Pancreas (tissue), 10 donors: ENCODE measurements around the gene ZNF630. TPM values are rescaled to one million over a fixed set of nuclear protein-coding genes. Genes with fewer than 3 reads are reported as not detected.
A peak's percentile ranks its signal among the peaks of the same experiment; 100 is the strongest.

Source experiments
- ATAC-seq, 4 donors: fragments of 200-7000 bp; cut with Tn5 transposase; one replicate each; pipeline versions ENCODE4 v1.8.0 to v1.9.1; 2020; ENCODE audit warnings: mild to moderate bottlenecking in 4 of 4, moderate library complexity in 4 of 4
- DNase-seq, 6 donors: peaks; one replicate each; pipeline ENCODE4 v3.0.0-alpha.2; 2020
- FAIRE-seq: peaks from 2 replicates; lab custom pipeline; 2012; peaks lifted over from hg19 to GRCh38; lab: Jason Lieb, UNC
- H3K27ac ChIP-seq, 4 donors: fragments of 200-600 bp; sonication (generic); 1 replicate in 3 of 4; 2 replicates in 1 of 4; pipeline versions ENCODE4 v1.5.0 to v1.8.0; 2020
- H3K27me3 ChIP-seq, 4 donors: fragments of 200-600 bp; one replicate each; pipeline ENCODE4 v1.8.0; 2021
- H3K36me3 ChIP-seq, 3 donors: fragments of 200-600 bp; sonication (generic) in 1 of 3; one replicate each; pipeline versions ENCODE4 v1.5.0 to v1.8.0; 2020 to 2021
- H3K4me1 ChIP-seq, 3 donors: fragments of 200-600 bp; one replicate each; pipeline ENCODE4 v1.8.0; 2021
- H3K4me3 ChIP-seq, 4 donors: fragments of 200-600 bp; sonication (generic) in 2 of 4; one replicate each; pipeline versions ENCODE4 v1.5.0 to v1.8.0; 2020 to 2021
- H3K9me3 ChIP-seq, 4 donors: fragments of 200-600 bp; one replicate each; pipeline ENCODE4 v1.8.0; 2021
- CTCF ChIP-seq, 4 donors: fragments of 200-600 bp; sonication (generic) in 3 of 4; IDR thresholded peaks; one replicate each; pipeline versions ENCODE4 v1.5.0 to v1.8.0; 2021; ENCODE audit warnings: antibody characterized with exemption in 4 of 4
- WGBS, 2 donors: extraction: QIAGEN DNeasy Blood & Tissue Kit; methylation state at CpG; one replicate each; pipeline ENCODE4 v1.1.7; 2013; 5-methylcytosine and 5-hydroxymethylcytosine counted together
- intact Hi-C, 3 donors: fragments of 100-400 bp; cut with DNase I; formaldehyde crosslinking; loops; one replicate each; pipeline versions ENCODE4 v1.11.1 to v1.14.2; 2022
- polyA plus RNA-seq, 2 donors: library from polyadenylated mRNA; stranded (reverse); fragments of 200-250 nt; gene quantifications; one replicate each; pipeline ENCODE4 v1.2.3, GENCODE V29; 2013
- total RNA-seq, 6 donors: library from RNA; stranded (reverse); fragmentation: NEBNext Ultra II Directional in 4 of 6; extraction: Animal tissue kit (Norgen Biotek cat#: 25700) in 4 of 6; gene quantifications; one replicate each; pipeline versions ENCODE4 v1.2.1 to v1.2.4, GENCODE V29; 2021 to 2023
- donor health status: healthy with polysubstance abuse.
- donor health status: DM: no; HTN: no; CAD: no; lungs with moderate emphysema.
- donor health status: DM: no; HTN: no; CAD: no.
- donor health status: control.
- donor health status: control.
- donor health status: Bipolar disorder and iron deficiency.
- donor health status: DM: yes; HTN: yes; CAD: no.
- donor health status: DM: no; HTN: no; CAD: no.
- donor health status: DM: no; HTN: no; CAD: no.
- donor health status: DM: yes; HTN: yes; CAD: no.

ZNF630 gene
- total and polyA plus RNA-seq, 8 donors: 1.3 to 2.9 (median 1.4) TPM

- intact Hi-C loops: no loop called here
- Histone ChIP-seq H3K9me3 (no peaks in the 10 kb centered on the region), H3K4me3 (peak overlapping the region in 3 of 4 donors; percentile 21 to 61 (median 54)), H3K4me1 (no peaks in the 10 kb centered on the region), H3K36me3 (no peaks in the 10 kb centered on the region), H3K27me3 (no peaks in the 10 kb centered on the region), H3K27ac (peak overlapping the region in 2 of 4 donors; percentile 64 to 74)
- FAIRE-seq: no peak
- no peak for ATAC-seq
- no peak for TF ChIP-seq CTCF (IDR thresholded peaks at IDR 0.05)
- WGBS, 2 donors: 46 to 55% methylated on average over 9 of the region's 9 CpGs
- DNase-seq: no peak
Measured at GRCh38 chrX:48071986-48072605, 656 bp upstream of the ZNF630 start.

GRCh38 chrX:48068096-48068887, 3.1 kb downstream of the ZNF630 start:
- Histone ChIP-seq H3K9me3 (no peaks in the 10 kb centered on the region), H3K4me3 (no peak overlapping the region), H3K27me3 (no peaks in the 10 kb centered on the region), H3K27ac (no peak overlapping the region), H3K4me1 (no peaks in the 10 kb centered on the region), H3K36me3 (no peaks in the 10 kb centered on the region)
- DNase-seq (no peak), ATAC-seq (no peak), FAIRE-seq (no peak)
- WGBS, 2 donors: 87 to 91% methylated on average over 3 of the region's 3 CpGs
- no peak for TF ChIP-seq CTCF (IDR thresholded peaks at IDR 0.05)
- intact Hi-C loops: no loop called here

- Histone ChIP-seq H3K27me3 (no peaks in the 10 kb centered on the region), H3K27ac (no peak overlapping the region), H3K4me3 (no peak overlapping the region), H3K4me1 (no peaks in the 10 kb centered on the region), H3K9me3 (no peaks in the 10 kb centered on the region), H3K36me3 (no peaks in the 10 kb centered on the region)
- ATAC-seq (no peak), DNase-seq (no peak), FAIRE-seq (no peak)
- intact Hi-C loops: no loop called here
- 70 to 77% methylated on average over 4 of the region's 4 CpGs for WGBS, 2 donors
- TF ChIP-seq CTCF (IDR thresholded peaks at IDR 0.05): no peak
Measured at GRCh38 chrX:48064261-48064660, 7.2 kb downstream of the ZNF630 start.

GRCh38 chrX:48059296-48059639, 12.2 kb downstream of the ZNF630 start:
- H3K4me1 ChIP-seq: no peaks in the 10 kb centered on the region
- peaks cover 0 to 2% (median 0%) of the 10 kb centered on the region in 3 donors for H3K36me3 ChIP-seq
- ATAC-seq (no peak), FAIRE-seq (no peak), DNase-seq (no peak)
- no peaks in the 10 kb centered on the region for H3K27me3 ChIP-seq
- H3K9me3 ChIP-seq: no peaks in the 10 kb centered on the region
- H3K27ac ChIP-seq: no peak overlapping the region
- no peak overlapping the region for H3K4me3 ChIP-seq
- intact Hi-C loops: no loop called here
- 86 to 100% methylated on average over 1 of the region's 1 CpG for WGBS, 2 donors
- no peak for TF ChIP-seq CTCF (IDR thresholded peaks at IDR 0.05)
